GM21390 (cell line): Measurements from ENCODE around the gene GJB3.
"Not testable (repeated sequence)": the region's sequence is repeated elsewhere in the genome, so short reads cannot be mapped to it uniquely, and the experiment has no call there.

Experiments used
- ATAC-seq: cut with Tn5 transposase; IDR thresholded peaks from one replicate; pipeline ENCODE4 v1.9.1; 2021; ENCODE audit not compliant: unreplicated experiment

Gene GJB3

GRCh38 chr1:34781071-34781843 is at the start of gene GJB3:
Gene GJB3, plus strand, starts transcription at chr1:34781214. Its CDS starts 3,549 bp downstream, at chr1:34784763.
- ATAC-seq = no peak

- not testable (repeated sequence) for ATAC-seq
Observed at GRCh38 chr1:34732831-34733230, 48.2 kb upstream of the GJB3 start.

- no peak for ATAC-seq
Observed at GRCh38 chr1:34736692-34737091, 44.3 kb upstream of the GJB3 start.

GRCh38 chr1:34737236-34737635 is 43.8 kb upstream of the GJB3 start:
- not testable (repeated sequence) for ATAC-seq

- no peak for ATAC-seq
Observed at GRCh38 chr1:34739613-34740012, 41.4 kb upstream of the GJB3 start.

GRCh38 chr1:34740161-34740868 is 40.7 kb upstream of the GJB3 start:
- no peak for ATAC-seq

GRCh38 chr1:34742667-34743270 is 38.2 kb upstream of the GJB3 start:
- ATAC-seq = peak; percentile 67

- ATAC-seq = no peak
Observed at GRCh38 chr1:34743775-34744174, 37.2 kb upstream of the GJB3 start.

GRCh38 chr1:34744851-34745250 is 36.2 kb upstream of the GJB3 start:
- no peak for ATAC-seq

- no peak for ATAC-seq
Observed at GRCh38 chr1:34745666-34746065, 35.3 kb upstream of the GJB3 start.

GRCh38 chr1:34746101-34746500 is 34.9 kb upstream of the GJB3 start:
- ATAC-seq = no peak

GRCh38 chr1:34746785-34747637 is 34.0 kb upstream of the GJB3 start:
- no peak for ATAC-seq

GRCh38 chr1:34747638-34747941 is 33.4 kb upstream of the GJB3 start:
- no peak for ATAC-seq

GRCh38 chr1:34749992-34750391 is 31.0 kb upstream of the GJB3 start:
- no peak for ATAC-seq

GRCh38 chr1:34750610-34751009 is 30.4 kb upstream of the GJB3 start:
- ATAC-seq = no peak

GRCh38 chr1:34753163-34753562 is 27.9 kb upstream of the GJB3 start:
- ATAC-seq = no peak

- no peak for ATAC-seq
Observed at GRCh38 chr1:34754964-34755637, 25.9 kb upstream of the GJB3 start, which contains the start of gene GJB5. Gene GJB5, plus strand, starts transcription at chr1:34755047. Its CDS starts 2,284 bp downstream, at chr1:34757331.

- no peak for ATAC-seq
Observed at GRCh38 chr1:34755961-34756360, 25.1 kb upstream of the GJB3 start.

GRCh38 chr1:34757386-34757785 is 23.6 kb upstream of the GJB3 start:
- ATAC-seq = no peak

GRCh38 chr1:34758751-34759150 is 22.3 kb upstream of the GJB3 start:
- no peak for ATAC-seq
